HG03060 (cell line): ENCODE measurements around the gene USP48.
"Not testable (repeated sequence)": the region's sequence is repeated elsewhere in the genome, so short reads cannot be mapped to it uniquely, and the experiment has no call there.

Source experiments
- ATAC-seq: cut with Tn5 transposase; IDR thresholded peaks from one replicate; pipeline ENCODE4 v1.9.1; 2021; ENCODE audit warnings: low read depth, moderate number of reproducible peaks; ENCODE audit not compliant: unreplicated experiment

Gene USP48

DNA sequence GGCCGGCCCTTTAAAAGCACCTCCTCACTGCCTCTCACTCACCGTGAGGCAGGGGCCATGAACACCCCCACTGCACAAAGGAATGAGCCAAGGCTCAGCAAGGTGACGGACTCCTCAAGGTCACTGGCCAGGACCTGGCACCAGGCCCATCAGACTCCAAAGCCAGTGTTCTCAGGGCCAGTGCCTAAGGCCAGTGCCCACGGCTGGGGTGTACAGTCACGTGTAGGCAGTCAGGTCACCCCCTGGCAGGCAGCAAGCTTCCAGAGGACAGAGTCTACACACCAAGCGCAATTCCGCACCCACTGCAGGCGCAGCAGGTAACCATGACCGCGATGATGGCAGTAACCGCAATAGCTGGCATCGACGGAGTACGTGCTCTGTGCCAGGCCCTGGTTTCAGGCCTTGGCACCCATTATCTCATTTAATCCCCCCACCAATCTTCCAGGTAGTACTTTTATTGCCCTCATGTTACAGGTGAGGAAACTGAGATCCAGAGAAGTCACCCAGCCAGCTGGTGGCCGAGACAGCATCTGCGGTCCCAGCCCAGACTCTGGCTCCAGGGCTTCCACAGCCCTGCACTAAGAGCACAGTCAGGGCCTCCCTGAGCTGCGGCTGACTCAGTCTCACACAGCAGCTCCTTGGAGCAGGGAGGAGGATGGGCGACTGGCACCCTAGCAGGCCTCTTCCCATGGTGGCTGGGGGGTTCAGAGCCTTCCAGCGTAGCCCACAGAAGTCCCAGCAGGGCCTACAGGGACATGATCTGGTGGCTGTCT is 140.8 kb downstream of the USP48 start:
- ATAC-seq: no peak

- no peak for ATAC-seq
These were observed 141.4 kb downstream of the USP48 start for GRCh38 chr1:21641537-21641936.

- no peak for ATAC-seq
These were observed 141.9 kb downstream of the USP48 start for GRCh38 chr1:21641076-21641475.

DNA sequence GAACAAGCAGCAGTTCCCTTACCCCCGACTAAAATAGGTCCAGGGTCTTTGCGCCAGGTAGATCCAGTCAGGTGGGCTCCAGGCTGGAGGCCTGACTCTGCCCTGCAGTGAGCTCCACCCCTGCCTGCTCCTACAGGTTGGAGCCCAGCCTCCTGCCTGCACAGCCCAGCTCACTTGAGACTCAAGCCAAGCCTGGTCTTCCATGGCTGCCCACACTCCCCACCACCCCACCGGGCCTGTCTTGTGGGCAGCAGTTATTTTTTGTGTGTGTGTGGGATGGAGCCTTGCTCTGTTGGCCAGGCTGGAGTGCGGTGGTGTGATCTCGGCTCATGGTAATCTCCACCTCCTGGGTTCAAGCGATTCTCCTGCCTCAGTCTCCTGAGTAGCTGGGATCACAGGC is 142.3 kb downstream of the USP48 start:
- no peak for ATAC-seq

- ATAC-seq: no peak
These were observed 143.3 kb downstream of the USP48 start for GRCh38 chr1:21639594-21640041.

- ATAC-seq: no peak
These were observed 144.2 kb downstream of the USP48 start for GRCh38 chr1:21638531-21639341.

DNA sequence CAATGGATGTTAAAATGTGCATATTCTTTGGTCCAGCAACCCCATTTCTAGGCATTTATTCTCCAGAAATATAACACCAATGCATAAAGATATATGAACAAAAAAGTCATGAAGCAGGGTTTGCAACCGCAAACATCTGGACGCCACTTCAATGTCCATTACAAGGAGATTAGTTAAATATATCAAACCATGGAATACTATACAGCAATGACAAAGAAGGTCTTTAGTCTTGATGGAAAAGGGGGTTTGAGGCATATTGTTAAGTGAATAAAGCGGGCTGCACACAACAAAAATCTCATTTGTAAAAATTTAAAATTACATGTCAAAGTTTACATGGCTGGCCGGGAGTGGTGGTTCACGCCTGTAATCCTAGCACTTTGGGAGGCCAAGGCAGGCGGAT is 145.4 kb downstream of the USP48 start:
- ATAC-seq: no peak

DNA sequence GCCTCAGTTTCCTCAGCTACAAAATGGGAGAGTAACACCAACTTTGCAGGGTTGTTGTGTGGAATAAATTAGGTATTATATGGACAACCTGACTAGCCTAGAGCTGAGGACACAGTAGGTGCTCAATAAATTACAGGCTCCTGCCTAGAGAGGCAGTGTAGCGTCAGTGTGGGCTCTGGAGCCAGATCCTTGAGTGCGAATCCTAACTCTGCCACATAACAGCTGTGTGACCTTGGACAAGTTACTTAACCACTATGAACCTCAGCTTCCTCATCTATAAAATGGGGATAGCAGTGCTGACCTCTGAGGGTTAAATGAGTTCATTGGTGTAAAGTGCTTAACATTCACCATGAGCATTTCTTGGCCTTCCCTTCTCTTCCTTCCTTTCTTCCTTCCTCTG is 146.9 kb downstream of the USP48 start:
- ATAC-seq: no peak

DNA sequence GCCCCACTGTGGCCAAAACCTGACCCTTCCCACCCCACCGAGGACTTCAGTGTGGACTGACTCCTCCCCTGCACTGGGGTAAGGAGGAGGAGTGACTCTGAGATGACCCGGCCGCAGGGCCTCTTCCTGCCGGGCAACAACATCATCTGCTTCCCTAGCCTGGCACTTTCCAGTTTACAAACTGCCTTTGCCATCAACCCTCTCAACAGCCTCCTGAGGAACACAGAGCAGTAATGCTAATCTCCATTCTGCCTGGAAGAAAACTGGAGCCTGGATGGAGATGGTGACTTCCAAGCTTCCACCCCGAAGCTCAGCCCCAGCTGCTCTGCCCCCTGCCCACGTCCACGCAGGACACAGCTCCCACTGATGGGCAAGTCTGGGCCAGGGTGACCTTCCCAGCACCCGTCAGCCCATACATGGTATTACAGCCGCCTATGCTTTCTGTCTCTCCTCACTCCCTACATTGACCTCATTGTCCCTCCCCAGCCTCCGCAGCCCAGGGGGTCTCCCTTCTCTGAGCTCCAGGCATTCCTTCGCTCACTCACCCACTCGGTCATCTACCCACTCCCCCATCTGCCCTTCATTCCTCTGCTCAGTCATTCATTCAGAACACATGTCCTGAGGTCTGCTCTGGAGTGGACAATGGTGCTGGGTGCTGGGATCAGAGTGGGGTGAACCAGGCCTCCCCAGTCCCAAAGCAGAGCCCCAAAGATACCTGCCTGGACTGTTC is 148.0 kb downstream of the USP48 start:
- ATAC-seq: no peak

DNA sequence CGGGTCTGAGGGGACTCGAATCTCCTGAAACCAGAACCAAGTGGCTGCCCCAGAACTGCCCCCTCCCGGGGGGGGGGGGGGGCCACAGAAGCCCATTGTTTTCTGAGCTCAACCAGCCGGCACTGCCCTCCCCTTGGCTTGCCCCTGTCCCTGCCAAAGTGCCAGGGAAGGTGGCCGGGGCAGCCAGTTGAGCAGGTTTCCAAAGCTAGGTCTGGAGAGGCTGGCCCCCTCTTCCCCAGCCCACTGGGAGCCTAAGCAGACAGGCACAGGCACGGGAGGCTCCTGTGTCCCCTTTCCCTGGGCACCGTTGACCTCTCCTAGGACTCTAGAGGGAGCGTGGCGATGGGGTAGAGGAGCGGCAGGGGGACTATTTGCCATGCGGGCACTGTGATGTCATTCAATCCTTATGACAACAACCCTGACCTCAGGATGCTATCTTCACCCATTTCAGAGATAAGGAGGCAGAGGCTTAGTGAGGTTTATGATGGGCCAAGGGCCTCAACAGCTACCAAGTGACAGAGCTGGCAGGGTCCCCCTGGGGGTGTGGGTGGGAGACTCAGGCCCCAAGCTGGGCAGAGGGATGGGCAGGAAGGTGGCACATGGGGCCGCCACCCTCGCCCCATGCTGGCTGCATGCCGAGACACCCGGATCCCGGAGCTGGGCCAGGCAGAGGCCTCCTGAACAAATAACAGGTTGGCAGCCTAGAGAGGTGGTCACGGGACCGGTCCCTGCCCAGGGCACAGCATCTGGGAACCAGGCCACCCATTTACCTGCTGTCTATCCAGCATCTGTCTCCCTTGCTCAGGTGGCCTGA is 148.8 kb downstream of the USP48 start:
- no peak for ATAC-seq

DNA sequence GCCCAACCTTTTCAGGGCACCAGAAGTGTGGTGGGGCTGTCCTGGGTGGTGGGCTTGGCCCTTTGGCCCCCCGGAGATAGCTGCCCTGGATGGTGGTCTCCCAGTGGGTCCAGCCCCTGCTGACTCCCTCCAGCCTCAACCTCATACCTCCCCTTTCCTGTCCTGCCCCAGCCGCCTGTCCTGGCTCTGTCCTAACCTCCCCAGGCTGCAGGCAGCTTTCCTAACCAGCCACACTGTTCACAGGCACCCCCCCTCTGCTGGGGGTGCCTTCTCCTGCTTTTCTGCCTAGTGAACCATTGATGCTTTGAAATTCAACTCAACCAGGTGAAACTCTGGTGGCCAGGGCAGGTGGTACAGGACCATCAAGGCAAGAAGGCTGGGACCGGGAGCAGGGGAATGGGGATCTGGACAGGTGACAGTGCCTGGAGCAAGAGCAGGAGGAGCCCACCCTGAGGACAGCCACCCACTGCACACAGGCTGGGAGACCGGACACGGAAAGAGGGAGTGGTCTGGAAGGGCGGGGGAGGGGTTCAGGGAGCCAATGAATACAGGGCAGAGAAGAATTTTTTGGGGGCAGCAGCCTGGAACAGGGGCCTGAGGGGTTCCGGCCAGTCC is 149.7 kb downstream of the USP48 start:
- ATAC-seq: no peak

DNA sequence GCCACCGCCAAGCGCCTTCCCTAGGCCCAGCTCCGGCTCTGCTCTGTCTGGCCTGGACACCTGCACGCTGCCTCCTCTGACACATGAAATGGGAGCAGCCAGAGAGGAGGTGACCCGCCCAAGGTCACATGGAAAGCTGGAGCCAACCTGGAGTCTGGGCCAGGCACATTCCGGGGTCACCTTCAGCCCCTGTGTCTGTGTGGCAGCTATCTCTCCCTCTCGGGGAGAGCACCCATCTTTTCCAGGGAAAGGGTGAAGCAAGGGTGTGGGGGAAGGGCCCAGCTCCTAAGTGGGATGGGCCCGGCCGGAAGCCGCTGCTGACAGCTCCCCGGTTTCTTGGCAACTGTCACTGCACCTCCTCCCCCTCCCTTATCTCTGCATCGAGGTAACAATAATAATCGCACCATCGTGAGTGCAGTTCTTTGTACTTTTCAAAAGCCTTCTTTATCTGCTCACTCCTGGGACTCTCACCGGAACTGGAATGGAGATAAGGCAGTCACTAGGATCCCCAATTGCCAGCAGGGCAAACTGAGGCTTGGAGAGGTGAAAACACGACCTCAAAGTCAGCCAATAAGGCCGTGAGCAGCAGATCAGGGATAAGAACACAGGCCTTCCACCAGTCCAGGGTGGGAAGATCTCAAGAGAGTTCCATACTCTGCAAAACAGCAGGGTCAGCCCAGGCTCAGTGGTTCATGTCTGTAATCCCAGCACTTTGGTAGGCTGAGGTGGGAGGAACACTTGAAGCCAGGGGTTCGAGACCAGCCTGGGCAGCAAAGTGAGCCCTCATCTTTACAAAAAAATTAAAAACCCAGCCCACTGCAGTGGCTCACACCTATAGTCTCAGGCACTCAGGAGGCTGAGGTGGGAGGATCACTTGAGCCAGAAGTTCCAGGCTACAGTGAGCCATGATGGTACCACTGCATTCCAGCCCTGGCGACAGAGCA is 150.7 kb downstream of the USP48 start:
- ATAC-seq: no peak

DNA sequence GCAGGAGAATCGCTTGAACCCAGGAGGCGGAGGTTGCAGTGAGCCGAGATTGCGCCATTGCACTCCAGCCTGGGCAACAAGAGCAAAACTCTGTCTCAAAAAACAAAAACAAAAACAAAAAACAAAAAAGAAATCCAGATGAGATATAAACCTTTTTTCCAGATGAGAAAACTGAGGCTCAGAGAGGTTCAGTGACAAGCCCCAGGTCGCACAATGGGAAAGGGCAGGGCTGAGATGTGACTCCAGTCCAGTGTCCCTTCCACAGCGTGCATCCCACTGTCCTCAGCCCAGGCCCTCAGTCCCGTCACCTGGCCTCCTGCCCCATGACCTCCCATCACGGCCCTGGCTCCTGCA is 151.4 kb downstream of the USP48 start:
- ATAC-seq: not testable (repeated sequence)

DNA sequence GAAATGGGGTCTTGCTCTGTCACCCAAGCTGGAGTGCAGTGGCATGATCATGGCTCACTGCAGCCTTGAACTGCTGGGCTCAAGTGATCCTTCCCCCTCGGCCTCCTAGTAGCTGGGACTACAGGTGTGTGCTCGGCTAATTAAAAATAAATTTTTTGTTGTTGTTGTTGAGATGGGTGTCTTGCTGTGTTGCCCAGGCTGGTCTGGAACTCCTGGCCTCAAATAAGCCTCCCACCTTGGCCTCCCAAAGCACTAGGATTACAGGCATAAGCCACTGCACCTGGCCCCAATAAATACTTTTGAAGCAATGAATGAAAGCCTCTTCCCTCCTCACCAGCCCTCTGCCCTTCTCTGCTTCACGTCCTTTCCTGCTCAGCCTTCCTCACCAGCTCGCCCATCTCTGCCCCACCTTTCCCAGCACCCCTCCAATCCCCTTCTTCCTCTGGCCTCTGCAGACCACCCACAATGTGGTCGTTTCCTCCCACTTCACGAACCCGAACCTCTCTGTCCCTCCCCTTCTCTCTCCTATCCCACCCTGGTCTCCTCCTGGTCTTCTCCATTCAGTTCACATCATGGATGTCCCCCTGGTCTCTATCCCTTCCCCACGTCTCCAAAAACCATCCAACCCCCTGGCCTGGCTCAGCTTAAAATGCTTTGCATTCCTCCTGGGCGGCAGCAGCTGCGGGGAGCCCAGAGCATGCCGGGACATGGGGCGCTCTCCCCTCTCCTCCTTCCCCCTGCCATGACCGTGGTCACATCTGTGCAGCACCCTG is 152.2 kb downstream of the USP48 start:
- no peak for ATAC-seq

DNA sequence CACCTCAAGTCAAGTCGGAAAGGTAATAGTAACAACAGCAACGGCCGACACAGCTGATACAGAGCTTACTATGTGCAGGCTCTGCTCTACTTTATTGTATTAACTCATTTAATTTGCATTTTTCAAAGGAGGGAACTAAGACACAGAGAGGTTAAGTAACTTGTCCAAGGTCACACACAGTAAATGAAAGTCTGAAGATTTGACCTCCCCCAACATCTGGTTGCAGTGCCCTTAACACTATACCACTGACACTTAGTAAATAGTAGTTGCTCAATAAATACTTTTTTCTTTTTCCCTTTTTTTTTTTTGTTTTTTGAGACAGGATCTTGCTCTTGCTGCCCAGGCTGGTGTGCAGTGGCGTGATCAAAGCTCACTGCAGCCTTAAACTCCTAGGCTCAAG is 153.0 kb downstream of the USP48 start:
- no peak for ATAC-seq

DNA sequence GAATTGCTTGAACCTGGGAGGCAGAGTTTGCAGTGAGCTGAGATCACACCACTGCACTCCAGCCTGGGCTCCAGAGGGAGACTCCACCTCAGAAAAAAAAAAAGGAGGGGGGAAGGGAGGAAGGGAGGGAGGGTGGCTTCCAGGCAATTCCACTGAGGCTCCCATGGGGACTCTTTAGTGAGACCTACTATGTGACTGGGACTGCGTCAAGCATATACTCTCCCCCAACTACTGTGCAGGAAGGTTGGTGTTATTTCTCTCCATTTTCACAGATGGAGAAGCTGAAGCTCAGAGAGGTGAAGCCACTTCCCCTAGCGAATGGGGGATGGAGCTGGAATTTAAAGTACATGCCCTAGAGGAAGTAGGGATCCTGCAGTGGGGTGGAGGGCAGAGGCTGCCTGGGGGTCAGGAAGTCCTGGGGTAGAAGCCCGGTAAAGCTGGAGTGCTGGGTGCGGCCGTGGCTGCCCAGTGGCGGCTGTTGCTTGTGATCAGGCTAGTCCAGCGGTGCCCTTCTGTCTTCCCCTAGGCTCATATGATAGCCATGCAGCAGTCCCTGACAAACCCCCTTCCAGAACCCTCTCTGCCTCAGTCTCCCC is 154.1 kb downstream of the USP48 start:
- no peak for ATAC-seq
